Epithelial cell of esophagus (primary cell): Measurements from ENCODE around the gene ETS1.
A peak's percentile ranks its signal among the peaks of the same experiment; 100 is the strongest.

Experiments
- DNase-seq: peaks from one replicate; pipeline ENCODE4 v3.0.0; 2010; ENCODE audit warnings: low read depth
- H3K4me3 ChIP-seq: 2 replicates; pipeline ENCODE4 v1.5.1; 2011; ENCODE audit warnings: mild to moderate bottlenecking, low read length, control low read depth
- TF ChIP-seq, protein P1 (sequence below): IDR thresholded peaks from 2 replicates; pipeline ENCODE4 v1.5.1; 2011; ENCODE audit warnings: low read depth, mild to moderate bottlenecking, low read length, control low read depth, inconsistent platforms; ENCODE audit not compliant: insufficient read depth; ENCODE audit errors: missing control alignments

The ETS1 gene

DNA sequence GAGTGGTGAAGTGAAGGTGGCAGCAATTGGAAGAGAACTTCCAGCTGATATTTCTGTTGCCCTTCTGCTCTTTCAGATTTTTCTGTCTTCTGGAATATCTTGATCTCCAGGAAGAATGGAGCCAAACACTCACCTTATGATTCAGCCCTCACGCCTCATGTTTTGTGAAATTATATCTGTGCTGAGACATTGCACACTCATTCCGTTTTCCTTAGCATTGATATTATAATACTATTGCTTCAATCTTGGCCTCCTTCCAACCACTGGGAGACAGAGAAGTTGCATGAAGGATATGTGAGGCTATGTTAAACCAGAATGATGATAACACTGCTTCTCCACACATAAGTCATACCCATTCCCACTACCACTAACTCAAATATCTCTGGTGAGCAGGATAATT is 177.9 kb downstream of the ETS1 start:
- H3K4me3 ChIP-seq, result no peak overlapping the region
- TF ChIP-seq, protein P1, sequence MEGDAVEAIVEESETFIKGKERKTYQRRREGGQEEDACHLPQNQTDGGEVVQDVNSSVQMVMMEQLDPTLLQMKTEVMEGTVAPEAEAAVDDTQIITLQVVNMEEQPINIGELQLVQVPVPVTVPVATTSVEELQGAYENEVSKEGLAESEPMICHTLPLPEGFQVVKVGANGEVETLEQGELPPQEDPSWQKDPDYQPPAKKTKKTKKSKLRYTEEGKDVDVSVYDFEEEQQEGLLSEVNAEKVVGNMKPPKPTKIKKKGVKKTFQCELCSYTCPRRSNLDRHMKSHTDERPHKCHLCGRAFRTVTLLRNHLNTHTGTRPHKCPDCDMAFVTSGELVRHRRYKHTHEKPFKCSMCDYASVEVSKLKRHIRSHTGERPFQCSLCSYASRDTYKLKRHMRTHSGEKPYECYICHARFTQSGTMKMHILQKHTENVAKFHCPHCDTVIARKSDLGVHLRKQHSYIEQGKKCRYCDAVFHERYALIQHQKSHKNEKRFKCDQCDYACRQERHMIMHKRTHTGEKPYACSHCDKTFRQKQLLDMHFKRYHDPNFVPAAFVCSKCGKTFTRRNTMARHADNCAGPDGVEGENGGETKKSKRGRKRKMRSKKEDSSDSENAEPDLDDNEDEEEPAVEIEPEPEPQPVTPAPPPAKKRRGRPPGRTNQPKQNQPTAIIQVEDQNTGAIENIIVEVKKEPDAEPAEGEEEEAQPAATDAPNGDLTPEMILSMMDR, result no peak
- DNase-seq, result peak; percentile 97
